HG03460 (cell line): ENCODE results near the gene STPG2.
"Not testable (repeated sequence)": the region's sequence is repeated elsewhere in the genome, so short reads cannot be mapped to it uniquely, and the experiment has no call there.

ENCODE experiments used
- ATAC-seq: cut with Tn5 transposase; IDR thresholded peaks from one replicate; pipeline ENCODE4 v1.9.1; 2021; ENCODE audit not compliant: unreplicated experiment

Gene STPG2

GRCh38 chr4:97952763-97953162 lies 190.5 kb downstream of the STPG2 start:
- ATAC-seq = no peak

DNA sequence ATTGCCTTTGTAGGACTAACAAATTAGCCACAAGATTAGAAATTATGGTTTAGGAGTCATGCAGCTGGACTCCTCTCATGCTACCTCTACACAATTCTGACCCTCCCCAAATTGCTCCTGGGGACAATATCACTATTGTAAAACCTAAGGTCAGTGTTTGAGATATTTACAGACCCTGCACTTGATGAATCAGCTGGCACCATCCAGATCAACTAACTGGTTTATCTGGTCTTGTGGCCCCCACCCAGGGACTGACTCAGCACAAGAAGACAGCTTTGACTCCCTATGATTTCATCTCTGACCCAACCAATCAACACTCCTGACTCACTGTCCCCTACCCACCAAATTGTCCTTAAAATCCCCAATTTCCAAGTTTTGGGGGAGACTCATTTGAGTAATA lies 192.4 kb downstream of the STPG2 start:
- ATAC-seq = no peak

DNA sequence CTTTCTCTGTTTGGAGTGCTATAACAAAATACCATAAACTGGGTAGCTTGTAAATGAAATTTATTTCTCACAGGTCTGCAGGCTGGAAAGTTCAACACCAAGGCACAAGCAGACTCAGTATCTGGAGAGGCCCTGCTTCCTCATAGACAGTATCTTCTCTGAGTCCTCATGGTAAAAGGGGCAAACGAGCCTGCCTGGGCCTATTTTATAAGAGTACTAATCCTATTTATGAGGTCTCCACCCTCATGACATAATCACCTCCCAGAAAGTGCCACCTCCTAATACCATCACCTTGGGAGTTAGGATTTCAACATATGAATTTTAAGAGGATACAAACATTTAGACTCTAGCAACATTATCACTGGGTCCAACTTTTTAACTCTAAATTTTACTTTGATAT lies 200.3 kb downstream of the STPG2 start:
- ATAC-seq = no peak

DNA sequence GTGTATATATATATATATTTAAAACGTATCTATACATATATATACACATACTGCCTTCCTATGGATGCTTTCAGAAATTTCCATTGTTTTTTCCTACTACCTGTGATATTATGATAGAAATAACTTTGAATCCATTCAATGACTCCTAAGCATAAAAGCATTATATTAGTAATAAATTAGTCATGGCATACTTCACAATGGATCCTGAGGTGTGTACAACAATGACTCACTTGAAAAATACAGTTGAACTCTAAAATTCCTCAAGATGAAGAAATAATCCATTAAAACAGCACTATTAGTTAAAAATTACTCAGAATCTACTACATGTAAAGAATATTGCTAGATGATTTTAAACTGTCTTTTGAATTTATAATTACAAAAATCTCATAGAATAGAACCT lies 201.1 kb downstream of the STPG2 start:
- ATAC-seq = no peak

DNA sequence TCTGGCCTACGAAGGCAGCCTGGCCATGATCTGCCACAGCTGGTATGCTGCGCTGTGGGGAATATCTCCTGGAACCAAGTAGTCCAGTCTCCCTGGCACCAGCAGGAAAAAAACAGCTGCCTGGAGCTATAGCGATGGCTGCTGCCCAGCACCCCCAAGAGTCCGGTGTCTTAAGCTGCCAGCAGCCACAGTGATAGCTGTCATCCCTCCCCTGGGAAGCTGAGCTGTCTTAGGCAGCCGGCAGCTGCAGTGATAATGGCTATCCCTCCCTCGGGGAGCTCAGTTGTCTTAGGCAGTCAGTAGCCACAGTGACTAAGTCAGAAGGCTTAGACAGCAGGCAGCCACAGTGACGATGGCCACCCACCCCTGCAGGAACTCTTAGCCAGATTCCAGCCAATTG lies 205.1 kb downstream of the STPG2 start:
- ATAC-seq = no peak

DNA sequence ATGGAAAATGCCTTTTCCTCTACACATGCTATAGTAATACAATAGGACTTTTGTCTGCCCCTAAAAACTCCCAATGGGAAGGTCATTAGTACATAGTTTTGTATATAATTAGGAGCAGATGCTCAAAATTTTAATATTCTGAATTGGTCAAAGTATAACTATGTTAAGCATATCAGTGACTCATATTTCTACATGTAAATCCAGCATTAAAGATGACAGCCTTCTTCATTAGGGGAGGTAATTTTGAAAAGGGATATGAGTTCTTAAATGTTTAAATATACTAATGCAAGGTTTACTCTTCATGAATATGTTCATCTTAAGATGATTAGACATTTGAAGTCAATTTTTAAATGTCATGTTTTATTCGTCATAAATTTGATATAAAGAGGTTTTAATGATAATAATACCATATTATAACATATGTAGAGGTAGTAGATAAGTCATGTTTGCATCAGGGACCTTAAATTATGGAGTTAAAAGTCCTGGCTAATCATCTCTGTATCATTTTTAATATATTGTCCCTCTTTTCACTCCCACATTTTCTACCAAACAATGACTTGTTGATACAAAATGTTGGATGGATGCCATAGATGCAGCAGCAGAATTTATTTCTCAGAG lies 218.8 kb downstream of the STPG2 start:
- ATAC-seq = no peak

DNA sequence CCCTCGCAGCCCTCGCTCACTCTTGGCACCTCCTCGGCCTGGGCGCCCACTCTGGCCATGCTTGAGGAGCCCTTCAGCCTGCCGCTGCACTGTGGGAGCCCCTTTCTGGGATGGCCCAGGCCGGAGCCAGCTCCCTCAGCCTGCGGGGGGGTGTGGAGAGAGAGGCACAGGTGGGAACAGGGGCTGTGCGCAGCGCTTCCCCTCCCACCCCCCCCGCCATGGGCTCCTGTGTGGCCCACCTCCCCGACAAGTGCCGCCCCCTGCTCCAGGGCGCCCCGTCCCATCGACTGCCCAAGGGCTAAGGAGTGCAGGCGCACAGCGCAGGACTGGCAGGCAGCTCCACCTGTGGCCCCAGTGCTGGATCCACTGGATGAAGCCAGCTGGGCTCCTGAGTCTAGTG lies 220.2 kb downstream of the STPG2 start:
- ATAC-seq = no peak

DNA sequence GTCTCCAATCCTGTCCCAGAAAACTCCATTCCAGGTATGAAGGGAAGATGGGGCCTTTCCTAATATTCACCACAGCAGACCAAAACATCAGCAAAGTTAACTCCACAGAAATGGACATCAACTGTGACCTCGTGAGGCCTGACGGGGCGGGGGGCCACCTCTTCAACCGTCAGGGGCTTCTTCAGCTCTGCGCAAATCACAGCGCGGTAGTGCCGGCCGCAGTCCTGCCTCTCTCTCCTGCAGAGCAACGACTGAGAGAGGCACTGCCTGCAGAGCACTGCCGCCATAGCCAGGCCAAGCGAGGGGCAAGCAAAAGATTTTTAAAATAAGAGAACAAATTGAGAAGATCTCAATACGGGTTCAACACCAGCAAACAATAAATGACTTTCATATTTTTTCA lies 226.2 kb downstream of the STPG2 start:
- ATAC-seq = no peak

GRCh38 chr4:97912156-97912555 lies 231.1 kb downstream of the STPG2 start:
- no peak for ATAC-seq

DNA sequence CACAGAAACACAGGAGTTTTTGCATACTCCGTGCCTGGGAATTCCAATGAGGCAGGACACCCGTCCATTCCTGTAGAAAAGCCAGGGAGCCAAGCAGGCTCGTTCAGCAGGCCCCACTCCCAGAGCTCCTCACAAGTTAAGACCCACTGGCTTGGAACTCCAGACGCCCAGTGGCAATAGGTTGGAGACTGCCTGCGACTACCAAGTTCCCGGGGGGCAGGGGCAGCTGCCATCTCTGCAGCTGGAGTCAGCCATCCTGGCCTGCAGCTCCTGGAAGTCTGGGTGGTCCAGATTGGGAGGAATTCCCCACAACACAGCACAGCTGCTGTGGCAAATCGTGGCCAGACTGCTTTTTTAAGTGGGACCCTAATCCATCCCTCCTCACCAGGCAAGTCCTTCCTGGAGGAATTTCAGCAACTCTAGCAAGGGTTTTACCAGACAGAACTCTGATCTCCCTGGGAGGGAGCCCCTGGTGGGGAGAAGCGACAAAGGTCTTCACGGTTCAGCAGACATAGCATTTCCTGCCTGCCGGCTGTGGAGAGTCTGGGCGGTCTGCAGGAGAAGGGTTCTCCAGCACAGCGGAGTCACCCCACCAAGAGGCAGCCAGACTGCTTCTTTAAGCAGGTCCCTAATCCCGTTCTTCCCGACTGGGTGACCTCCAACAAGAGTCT lies 231.9 kb downstream of the STPG2 start:
- no peak for ATAC-seq

DNA sequence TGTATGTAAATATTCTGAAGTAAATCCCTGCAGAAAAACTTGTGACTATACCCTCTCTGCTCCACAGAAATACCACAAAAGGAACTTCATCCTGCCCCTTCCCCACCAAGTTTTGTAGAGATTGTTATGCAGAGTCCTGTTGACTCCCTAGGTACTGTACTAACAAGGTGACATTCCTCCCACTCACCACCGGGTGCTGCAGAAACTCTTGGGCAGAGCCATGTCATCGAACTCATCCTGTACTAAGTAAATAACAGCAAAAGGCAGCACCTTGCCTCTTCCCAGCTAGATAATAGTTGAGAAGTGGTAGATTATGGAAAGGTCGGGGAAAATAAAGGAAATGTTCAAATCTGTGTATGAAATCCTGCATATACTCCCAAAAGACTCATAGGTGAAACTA lies 233.3 kb downstream of the STPG2 start:
- ATAC-seq = no peak

GRCh38 chr4:97903436-97904189 lies 239.7 kb downstream of the STPG2 start:
- ATAC-seq = not testable (repeated sequence)

DNA sequence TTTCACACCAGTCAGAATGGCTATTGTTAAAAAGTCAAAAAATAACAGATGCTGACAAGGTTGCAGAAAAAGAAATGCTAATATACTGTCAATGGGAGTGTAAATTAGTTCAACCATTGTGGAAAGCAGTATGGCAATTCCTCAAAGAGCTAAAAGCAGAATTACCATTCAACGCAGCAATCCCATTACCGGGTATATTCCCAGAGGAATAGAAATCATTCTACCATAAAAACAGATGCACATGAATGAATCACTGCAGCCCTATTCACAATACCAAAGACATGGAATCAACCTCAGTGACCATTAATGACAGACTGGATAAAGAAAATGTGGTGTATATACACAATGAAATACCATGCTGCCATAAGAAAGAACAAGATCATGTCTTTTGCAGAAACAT lies 243.0 kb downstream of the STPG2 start:
- no peak for ATAC-seq

DNA sequence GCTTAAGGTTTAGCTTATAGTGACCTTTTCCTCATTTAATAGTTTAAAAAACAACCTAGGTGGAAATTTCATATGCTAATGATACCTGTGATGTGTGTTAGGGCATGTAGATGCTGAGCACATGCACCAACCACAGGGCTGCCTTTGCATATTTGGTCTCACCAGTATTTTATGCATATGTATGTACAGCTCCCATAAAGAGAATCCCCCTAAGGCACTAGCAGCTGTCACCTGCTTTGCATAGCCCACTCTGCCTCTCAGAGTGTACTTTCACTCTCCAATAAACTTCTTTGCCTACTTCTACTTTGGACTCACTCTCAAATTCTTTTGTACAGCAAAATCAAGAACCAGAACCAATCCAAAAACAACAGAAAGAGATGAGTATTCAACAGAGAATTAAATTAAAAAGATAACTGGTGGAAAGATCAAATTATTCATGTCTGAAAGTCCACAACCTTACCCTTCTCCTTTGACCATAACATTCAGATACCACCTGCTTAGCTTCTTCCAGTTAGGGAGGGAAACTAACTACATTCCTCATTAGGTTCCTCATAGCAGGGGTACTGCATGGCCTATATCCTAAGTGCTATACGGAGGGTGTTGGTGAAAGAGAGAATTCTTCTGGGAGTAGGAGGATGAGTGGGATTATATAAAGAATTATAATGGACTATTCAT lies 250.5 kb downstream of the STPG2 start:
- no peak for ATAC-seq

- no peak for ATAC-seq
Measured at GRCh38 chr4:97879942-97880341, 263.3 kb downstream of the STPG2 start.

DNA sequence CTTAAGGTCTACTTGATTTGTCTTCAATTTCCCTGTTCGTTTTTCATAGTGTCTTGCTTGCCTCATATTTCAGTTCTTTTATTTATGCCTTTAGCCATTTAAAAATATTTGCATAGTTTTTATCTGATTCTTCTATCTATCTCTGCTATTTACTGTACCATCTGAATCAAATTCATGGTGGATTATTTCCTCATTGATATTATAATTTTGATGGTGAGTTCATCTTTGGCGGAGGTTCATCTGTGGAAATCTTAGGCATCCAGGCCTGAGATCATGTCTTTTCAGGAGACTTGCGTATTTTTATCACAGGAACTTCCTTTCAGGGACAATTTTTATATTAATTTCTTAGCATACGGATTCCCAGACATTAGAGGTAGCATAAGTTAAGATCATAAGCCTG lies 275.2 kb downstream of the STPG2 start:
- ATAC-seq = no peak

GRCh38 chr4:97867557-97868091 lies 275.7 kb downstream of the STPG2 start:
- ATAC-seq = no peak

DNA sequence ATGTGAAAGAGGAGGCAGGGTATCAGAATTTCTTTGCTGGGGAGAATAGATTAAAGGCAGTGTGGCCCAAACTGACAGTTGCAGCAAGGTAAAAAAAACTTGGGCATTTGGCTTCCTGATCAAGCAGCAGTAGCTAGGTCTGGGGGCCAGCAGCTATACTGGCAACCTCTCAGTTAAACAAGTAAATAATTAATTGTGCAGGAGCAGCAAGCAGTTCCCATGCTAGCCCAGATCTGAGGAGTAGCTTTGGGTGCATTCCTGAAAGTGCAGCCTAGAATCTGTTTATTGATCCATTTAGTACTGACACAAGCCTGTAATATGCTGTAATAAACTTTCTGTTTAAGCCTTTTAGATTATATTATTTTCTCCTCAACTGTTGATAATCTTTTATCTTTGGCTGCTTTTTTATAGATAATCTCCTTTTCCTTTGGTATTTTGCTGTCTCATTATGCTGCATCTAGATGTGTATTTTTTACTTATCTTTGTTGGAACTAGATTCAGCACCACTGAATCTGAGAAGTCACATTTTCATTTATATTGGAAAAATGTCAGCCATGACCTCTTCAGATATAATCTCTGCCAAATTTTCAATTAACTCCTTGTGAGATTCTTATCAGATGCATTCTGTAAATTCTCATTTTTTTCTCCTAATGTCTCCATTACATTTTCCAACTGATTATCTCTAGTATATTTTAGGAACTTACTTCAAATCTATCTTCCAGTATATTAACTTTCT lies 276.3 kb downstream of the STPG2 start:
- no peak for ATAC-seq

DNA sequence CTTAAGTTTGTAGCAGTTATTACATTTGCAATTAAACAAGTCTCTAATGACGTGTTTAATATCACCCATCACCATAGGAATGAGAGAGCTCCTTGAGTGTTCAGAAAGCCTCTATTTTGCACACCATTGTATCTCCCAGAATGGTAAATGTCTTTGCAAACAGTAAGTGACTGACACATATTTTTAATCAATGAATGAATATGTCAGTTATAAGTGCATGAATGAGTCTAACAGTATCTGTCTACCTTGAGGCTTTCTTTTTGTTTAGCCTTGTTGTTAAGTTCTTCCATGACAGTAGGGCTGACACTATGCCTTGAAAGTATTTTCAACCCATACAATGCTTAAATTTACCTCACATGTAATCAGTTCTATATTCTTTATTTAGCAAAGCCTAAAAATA lies 292.2 kb downstream of the STPG2 start:
- ATAC-seq = no peak

- ATAC-seq = no peak
Measured at GRCh38 chr4:97845758-97846157, 297.5 kb downstream of the STPG2 start.

- no peak for ATAC-seq
Measured at GRCh38 chr4:97841512-97841911, 301.8 kb downstream of the STPG2 start.
